T-helper 2 cell treated with Interferon-gamma antibody and Interleukin-4, amounts not matched to agents 100 ng/mL and 5 ng/mL, for 36 hours (primary cell): ENCODE data around the gene CROCC2. TPM values are rescaled to one million over a fixed set of nuclear protein-coding genes. Genes with fewer than 3 reads are reported as not detected.

Experiments
- intact Hi-C: fragments of 100-400 bp; cut with micrococcal nuclease; formaldehyde crosslinking; loops from one replicate; pipeline ENCODE4 v1.15.1; 2023
- total RNA-seq: library from RNA; stranded (reverse); gene quantifications from 2 replicates; pipeline ENCODE4 v1.2.3, GENCODE V29; 2022

CROCC2 gene
- total RNA-seq, 1 donor from 2014 or later, result not detected

DNA sequence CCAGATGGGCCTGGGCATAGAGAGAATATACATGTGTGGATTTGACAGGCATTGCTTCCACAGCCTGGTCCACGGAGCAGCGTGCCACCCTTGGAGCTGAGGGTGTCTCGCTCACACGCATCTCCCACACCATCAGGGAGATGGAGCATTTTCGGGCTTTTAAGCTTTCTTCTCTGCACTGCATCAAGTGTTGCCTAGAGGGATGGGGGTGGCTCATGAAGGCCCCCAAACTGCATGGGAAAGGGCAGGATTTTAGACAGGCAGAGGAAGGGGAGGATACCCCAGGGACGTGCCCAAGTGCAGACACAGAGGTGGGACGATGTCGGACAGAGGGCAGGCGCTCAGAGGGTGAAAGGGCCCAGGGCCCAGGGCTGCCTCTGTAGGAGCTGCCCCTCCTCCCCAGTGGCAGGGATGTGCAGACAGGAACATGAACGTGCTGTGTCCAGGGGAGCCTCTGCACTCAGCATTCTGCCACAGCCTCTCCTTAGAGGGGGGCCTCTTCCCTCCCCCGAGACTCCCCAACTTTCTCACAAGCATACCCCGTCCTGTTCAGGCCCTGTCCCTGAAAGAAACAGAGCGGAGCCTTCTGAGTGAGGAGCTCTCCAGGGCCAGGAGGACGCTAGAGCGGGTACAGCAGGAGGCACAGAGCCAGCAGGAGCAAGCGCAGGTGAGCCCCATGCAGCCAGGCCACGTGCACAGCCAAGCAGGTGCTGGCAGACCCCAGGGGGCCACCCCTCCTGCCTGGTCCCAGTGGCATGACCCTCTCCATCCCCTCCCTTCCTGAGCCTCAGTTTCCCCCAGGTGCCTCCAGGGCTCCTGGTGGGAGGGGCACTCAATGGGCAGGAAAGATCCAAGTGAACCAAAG, 49.4 kb downstream of the CROCC2 start:
- intact Hi-C loops, result no loop called here

DNA sequence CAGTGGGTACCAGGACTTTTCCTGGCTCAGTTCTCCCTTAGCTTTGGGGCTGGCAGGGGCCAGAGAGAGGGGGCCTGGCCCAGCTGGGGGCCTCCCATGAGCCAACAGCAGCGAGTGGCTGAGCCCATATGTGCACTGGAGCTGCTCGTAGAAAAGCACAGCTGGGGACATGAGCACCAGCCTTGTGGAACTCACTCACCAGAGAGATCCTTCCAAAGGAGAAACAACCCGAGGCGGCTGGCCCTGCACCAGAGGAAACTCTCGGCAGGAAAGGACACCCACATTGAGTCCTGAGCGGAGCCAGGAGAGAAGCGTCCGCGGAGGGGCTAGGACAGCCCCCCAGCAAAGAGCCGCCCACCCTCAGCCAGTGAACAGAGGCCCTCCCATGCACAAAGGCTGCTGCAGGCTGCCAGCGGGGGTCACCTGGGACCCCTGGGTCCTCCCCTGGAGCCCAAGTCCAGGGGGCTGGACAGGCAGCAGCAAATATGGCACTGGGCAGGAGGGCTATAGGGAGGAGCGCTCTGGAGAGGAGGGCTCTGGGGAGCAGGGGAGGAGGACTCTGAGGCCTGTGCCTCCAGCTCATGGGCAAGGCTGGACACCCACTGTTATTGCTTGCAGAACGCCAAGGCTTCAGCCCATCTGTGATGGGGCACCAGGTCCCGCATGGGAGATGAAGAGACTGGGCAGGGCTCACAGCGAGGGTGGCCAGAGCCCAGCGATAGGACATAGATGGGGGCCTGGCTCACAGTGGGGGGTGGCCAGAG, 50.2 kb downstream of the CROCC2 start:
- intact Hi-C loops, result no loop called here

DNA sequence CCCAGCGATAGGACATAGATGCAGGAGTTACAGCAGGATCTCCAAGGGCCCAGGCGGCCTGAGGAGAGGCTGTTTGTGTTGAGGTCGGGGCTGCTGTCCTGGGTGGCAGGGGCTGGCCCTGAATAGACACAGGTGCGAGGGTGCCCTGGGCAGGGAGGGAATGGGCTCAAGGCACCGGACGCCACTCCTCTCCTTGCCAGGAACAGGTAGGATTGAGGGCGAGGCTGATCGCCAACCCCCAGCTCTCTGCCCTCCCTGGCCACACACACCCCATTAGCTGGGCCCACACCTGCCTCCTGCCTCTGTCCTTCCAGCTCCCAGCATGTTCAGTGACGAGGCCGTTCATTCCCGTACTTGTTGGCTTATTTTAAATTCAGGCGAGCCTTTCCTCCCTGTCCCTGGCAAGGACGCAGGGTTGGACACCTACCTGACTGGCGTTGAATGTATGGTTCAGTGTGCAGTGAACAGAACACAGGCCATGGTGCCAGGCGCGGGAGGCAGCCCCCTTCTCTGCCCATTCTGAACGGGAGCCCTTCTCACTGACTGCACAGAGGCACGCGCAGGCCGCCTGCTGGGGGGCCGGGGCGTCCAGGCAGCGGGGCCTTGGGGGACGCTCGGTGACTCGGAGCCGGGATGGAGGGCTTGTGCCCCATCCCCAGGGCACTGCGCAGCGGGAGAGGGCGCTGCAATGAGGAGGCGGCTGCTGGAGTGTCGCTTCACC, 51.0 kb downstream of the CROCC2 start:
- intact Hi-C loops, result no loop called here

DNA sequence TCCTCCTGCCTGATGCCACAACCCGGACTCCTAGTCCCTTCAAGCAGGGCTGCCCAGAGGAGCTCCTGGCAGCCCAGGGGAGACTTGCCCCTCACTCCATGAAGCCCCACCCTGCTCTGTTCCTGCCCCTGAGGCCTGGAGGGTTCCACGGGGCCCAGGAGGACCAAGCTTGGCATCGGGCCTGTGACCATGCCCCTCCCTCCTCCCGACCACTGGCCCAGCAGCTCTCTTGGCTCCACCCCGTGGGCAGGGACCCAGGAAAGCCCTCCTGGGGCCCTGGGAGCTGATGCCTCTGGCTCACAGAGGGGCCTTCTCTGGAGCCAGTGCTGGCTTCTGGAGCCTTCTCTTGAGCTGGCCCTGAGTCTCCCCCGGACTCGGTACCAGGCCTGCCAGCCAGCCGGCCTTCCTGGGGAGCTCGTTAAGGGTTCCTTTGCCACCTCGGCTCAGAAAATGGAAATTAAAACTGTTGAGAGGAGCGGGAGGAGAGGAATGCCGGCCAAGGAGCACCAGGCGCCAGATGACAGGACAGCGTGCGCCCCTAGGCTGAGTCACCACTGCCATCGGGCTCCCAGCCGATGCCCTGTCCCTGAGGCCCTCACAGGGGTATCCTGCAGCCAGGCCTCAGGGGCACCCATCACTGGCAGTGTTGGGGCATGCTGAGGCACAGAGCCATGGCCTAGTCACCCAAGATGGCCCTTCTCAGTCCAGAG, 51.7 kb downstream of the CROCC2 start:
- intact Hi-C loops, result no loop called here

DNA sequence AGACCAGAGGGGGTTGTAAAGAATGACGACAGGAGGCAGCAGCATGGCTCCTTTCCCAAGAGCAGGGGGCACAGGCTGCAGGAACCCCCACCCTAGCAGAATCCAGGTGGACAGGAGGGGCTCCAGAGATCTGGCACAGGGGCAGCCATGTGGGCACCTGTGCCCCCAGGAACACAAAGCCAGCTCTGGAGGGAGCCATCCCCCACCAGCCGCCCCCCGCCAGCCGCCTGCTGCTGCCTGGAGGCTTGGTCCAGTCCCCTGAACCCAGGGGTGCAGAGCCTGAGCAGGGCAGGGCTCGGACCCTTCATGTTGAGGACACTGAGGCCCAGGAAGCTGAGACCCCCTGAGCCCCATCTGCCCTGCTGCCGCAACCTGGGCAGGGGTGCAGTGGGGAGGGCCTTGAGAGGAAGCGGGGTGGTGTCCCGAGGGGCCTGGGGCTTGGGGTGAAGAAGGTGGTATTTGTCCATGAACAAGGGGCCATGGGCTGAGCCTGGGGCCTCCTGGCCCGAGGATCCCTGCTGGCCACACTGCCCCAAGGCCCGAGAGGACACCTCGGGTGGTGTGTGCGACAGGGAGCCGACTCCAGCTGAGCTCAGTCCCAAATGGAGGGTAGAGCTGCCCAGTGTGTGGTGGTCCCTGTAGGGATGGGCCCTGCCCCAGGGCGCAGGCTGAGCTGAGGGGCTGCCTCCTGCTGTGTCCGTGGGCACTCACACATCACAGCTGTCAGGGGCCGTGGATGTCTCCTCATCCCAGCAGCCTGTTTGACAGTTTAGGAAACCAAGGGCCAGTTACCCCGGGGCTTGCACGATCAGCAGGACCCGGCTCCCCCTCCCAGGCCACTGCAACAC, 52.5 kb downstream of the CROCC2 start:
- intact Hi-C loops, result no loop called here

DNA sequence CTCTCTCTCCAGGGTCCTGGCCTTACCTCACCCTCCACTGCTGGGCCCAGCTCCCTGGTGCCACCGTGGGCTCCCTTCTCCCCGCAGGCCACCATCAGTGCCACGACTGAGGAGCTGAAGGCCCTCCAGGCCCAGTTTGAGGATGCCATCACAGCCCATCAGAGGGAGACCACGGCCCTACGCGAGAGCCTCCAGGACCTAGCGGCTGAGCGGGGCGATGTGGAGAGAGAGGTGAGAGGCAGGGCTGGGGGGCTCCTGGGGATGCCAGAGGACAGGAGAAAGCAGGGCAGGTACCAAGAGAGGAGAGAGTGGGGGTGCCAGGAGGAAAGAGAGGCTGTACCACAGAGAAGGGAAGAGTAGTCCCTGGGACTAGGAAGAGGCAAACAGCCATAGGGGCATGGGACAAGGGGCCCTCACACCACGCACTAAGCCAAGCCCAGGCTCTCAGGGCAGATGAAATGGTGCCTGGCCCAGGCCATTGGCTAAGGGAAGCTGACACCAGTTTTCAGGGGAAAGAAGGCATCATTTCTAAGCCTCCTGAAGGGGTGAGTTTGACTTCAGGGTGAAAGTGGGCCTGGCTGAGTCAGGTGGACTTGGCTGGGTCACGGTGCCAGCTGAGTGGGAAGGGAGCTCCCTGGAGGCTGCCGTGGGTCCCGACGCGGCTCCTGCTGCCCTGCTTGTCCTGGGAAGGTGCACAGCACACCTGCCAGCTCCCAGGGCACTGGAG, 53.2 kb downstream of the CROCC2 start:
- intact Hi-C loops, result no loop called here

DNA sequence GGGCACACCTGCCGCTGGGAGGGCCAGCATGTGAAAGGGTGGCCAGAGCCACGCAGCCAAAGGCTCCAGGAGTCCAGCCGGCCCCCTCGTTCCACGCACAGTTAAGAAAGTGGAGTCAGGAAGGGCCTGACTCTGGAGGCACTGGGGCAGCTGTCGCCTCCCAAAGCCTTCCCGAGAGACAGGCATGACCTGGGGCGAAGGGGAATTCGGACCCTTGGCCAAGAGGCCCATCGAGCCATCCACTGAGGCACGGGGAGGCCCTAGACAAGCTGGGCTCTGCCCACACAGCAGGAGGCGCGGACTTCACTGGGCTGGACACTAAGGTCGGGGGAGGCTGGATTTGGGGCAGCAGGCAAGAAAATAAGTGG, 53.8 kb downstream of the CROCC2 start:
- intact Hi-C loops, result no loop called here

DNA sequence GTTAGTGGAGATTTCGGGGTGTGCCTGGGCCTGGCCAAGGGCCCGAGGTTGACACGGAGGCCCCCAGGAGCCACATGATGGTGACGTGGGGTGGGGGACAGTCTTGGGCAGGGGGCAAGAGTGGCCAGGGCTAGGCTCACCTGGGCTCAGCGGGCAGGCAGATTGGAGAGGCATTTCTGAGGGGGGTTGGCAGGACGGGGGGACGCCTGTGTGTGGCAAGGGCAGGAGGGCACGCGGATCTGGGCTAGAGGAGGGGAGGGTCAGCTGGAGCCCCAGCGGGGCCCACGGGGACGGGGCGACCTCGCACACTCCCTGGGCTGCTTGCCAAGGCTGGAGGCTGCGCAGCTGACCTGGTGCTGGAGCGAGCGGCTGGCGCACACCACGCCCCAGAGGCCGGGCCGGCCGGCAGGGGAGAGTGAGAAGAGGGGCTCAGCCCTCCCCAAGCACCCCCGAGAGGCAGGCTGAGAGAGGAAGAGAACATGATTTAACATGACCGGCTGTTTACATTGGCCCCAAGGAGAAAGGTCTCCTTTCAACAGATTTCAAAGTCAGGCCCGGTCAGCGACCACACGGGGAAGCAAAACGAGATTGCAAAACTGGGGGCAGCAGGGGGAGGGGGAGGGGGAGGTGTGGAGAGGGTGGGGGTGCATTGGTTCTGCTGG, 54.3 kb downstream of the CROCC2 start:
- intact Hi-C loops, result no loop called here

DNA sequence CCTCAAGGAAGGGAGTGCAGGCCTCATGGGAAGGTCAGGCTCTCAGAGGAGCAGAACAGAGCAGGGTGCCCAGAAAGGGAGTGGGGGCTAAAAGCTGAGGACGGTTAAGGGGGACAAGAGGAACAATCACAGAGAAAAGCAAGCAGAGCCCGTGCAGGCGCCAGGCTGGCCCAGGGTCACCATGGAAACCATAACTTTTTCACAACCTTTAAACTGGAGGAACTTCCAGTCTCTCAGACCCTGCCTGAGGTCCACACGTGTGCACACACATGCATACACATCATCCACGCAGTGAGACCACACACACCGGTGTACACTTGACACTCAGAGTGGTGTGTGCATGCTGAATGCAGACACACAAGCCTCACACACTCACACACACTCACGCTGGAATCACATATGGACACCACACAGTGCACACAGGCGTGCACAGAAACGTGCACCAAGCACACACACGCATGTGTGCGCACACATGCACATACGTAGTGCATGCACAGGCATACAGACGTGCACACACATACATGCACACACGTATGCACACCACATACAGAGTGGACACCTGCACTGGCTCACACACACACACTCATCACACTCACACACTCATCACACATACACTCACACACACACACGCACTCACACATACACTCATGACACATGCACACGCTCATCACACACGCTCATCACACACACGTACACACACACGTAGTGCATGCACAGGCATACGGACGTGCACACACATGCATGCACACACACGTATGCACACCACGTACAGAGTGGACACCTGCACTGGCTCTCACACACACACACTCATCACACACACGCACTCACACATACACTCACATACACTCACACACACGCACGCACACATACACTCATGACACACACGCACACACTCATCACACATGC, 55.1 kb downstream of the CROCC2 start:
- intact Hi-C loops, result no loop called here

DNA sequence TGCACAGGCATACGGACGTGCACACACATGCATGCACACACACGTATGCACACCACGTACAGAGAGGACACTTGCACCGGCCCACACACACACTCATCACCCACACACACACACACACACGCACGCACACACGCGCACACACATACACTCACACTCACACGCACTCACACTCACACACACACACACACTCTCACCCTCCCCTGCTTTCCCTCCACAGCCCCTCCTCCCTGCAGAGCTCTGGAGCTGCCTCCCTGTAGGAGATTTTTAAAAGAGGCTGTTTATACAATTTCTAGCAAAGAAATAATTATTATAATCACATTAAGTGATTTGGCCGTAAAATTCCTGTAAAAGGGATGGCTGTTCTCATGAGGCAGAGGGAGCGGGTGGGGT, 55.8 kb downstream of the CROCC2 start:
- intact Hi-C loops, result no loop called here

DNA sequence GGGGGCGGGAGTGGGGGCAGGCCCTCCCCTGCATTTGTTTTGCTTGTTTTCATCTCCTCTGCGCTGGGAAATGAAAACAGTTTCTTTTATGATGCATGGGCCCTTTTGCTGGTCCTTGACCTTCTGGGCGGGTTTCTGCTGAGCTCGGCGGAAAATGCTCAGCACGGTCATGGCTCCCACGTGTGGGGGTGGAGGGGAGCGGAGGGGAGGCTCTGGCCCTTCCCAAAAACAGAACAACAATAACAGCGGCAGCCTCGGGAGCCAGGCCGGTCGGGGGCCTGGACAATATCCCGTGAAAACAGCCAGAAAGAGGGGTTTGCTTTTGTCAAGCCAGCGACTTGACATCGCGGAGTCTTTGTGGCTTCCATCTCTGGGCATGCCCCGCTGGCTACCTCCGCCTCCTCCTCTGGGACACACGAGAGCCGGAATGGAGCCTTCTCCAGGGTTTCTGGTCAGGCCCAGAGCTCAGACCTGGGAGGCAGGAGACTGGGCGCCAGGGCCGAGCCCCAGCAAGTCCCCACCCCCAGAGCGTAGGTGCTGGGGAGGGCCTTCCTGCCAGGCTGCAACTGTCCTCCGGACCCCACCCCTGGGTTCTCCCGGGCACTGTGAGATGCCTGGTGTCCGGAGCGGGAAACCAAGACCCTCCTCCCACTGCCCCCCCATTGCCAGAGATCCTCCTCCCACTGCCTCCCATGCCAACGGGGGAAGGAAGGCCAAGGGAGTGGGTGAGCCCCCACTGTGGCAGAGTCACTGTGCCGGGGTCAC, 56.3 kb downstream of the CROCC2 start:
- intact Hi-C loops, result no loop called here

DNA sequence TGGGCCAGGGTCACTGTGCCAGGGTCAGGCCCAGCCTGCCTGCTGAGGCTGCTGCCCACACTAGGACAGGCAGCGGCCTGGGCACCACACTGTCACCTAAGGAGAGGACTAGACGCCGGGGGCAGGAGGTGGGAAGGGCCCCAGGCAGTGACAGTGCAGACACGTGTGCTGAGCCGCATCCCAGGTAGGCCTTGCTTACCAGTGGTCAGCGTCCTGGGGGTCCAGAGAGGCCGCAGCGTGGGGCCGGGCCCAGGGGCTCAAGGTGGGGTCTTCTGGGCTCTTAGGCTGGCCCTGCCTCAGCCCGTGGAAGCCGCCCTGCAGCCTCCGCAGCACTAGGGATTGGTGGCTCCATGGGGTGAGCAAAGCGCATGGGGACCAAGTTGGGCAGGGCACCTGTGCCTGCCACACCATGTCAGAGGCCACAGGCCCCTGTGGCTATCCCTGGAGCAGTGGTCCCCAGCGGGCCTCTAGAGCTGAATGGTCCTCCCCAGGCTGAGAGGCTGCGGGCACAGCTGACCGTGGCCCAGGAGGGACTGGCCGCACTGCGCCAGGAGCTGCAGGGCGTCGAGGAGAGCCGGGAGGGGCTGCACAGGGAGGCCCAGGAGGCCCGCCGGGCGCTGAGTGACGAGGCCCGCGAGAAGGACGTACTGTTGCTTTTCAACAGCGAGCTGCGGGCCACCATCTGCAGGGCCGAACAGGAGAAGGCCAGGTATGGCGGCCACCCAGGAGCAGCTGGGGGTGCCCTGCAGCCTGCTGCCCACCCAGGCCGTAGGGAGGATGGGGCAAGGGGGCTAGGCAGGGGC, 57.1 kb downstream of the CROCC2 start:
- intact Hi-C loops, result no loop called here

DNA sequence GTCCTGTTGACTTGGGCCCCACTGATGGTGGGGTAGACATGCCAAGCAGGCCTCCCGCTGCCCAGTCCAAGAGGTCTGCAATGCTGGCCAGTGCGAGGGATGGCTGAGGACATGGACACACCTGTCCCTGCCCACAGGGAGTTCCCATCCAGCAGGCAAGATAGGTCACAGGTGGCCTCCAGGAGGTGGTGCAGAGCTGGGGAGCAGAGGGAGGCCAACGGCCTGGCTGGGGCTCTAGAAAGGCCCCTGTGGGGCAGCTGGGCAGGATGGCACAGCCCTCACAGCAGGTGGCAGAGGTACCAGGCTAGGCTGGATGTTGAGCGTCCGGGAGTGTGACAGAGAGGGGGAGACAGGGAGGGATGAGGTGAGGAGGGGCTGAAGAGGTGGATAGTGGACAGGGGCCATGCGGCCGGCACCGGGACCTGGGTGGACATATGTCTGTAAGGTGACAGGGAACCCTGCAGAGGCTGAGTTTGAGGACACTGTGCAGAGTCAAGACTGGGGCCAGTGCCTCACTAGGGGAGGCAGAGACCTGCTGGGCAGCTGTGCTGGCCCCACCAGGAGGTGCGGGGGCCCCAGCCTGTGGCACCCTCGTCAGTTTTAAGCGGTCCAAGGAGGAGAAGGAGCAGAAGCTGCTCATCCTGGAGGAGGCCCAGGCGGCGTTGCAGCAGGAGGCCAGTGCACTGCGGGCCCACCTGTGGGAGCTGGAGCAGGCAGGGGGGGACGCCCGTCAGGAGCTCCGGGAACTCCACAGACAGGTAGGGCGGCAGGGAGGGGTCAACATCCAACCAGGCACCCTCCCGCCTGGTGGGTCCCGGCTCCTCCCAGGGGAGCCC, 58.0 kb downstream of the CROCC2 start:
- intact Hi-C loops, result no loop called here

DNA sequence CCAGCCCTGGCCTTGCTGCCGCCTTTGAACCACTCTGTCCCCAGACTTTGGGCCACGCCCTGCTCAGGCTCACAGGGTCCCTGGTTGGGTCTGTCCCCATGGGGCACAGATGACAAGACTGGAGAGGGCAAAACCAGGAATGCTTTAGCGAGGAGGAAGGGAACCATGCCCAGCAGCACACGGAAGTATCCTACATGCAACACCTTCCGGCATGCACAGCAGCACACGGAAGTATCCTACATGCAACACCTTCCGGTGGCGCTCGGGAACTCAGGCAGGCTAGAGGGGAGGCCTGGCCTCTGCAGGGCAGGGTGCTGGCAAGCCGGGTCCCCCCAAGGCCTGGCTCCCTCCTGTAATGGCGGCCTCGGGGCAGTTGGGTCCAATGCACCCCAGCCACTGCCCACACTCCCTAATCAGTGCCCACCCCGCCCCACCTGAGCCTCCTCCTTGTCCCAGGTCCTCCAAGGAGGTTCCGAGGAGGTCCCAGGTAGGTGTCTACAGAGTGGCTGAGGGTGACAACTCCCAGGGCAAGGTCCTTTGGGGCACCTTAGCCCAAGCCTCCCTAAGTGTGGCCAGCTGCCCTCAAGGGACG, 58.7 kb downstream of the CROCC2 start:
- intact Hi-C loops, result no loop called here

DNA sequence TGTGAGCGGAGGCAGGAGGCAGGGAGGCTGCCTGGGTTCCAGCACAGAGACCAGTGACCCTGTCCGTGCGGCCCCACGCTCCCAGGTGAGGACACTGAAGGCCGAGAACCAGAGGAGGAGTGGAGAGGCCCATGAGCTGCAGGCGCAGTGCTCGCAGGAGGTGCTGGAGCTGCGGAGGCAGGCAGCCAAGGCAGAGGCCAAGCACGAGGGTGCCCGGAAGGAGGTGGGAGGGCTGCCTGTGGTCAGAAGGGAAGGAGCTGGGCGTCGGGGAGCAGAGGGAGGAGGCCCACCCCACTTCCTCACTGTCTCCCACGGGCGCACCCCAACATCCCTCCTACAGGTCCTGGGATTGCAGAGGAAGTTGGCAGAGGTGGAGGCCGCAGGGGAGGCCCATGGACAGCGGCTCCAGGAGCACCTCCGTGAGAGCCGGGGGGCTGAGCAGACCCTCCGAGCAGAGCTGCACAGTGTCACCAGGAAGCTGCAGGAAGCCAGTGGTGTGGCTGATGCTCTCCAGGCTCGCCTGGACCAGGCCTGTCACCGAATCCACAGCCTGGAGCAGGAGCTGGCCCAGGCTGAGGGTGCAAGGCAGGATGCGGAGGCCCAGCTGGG, 59.3 kb downstream of the CROCC2 start:
- intact Hi-C loops, result no loop called here
